Astrocyte (in vitro differentiated cells and primary cell): ENCODE results near the gene BSG. TPM values are rescaled to one million over a fixed set of nuclear protein-coding genes. Genes with fewer than 3 reads are reported as not detected.
A peak's percentile ranks its signal among the peaks of the same experiment; 100 is the strongest.

Source experiments
- DNase-seq: peaks from one replicate; pipeline ENCODE4 v3.0.0-alpha.2; 2010; ENCODE audit warnings: low read depth
- FAIRE-seq: peaks from 2 replicates; lab custom pipeline; 2011; peaks lifted over from hg19 to GRCh38; lab: Jason Lieb, UNC
- H2AFZ ChIP-seq: 2 replicates; pipeline ENCODE4 v1.6.0; 2012; ENCODE audit warnings: low read depth, low read length, inconsistent platforms
- H3K27ac ChIP-seq: 2 replicates; pipeline ENCODE4 v1.5.1; 2011; ENCODE audit warnings: low read depth, low read length, inconsistent platforms
- H3K27me3 ChIP-seq: 2 replicates; pipeline ENCODE4 v1.6.0; 2011; ENCODE audit warnings: low read length, inconsistent platforms; ENCODE audit not compliant: insufficient read depth
- H3K36me3 ChIP-seq: 2 replicates; pipeline ENCODE4 v1.5.1; 2011; ENCODE audit warnings: low read length, inconsistent platforms; ENCODE audit not compliant: insufficient read depth
- H3K4me1 ChIP-seq: 2 replicates; pipeline ENCODE4 v1.5.1; 2011; ENCODE audit warnings: low read length, inconsistent platforms; ENCODE audit not compliant: insufficient read depth
- H3K4me2 ChIP-seq: 2 replicates; pipeline ENCODE4 v1.6.0; 2012; ENCODE audit warnings: low read length, inconsistent platforms
- H3K4me3 ChIP-seq: 2 replicates; pipeline ENCODE4 v1.5.1; 2011; ENCODE audit warnings: low read depth, mild to moderate bottlenecking, low read length, inconsistent platforms; ENCODE audit not compliant: insufficient read depth
- H3K79me2 ChIP-seq: 2 replicates; pipeline ENCODE4 v1.6.0; 2012; ENCODE audit warnings: mild to moderate bottlenecking, low read length, inconsistent platforms; ENCODE audit not compliant: insufficient read depth
- H3K9ac ChIP-seq: 2 replicates; pipeline ENCODE4 v1.6.0; 2012; ENCODE audit warnings: mild to moderate bottlenecking, low read length, inconsistent platforms
- H3K9me3 ChIP-seq: 2 replicates; pipeline ENCODE4 v1.5.1; 2012; ENCODE audit warnings: low read depth, mild to moderate bottlenecking, low read length, inconsistent platforms; ENCODE audit not compliant: insufficient read depth
- H4K20me1 ChIP-seq: 2 replicates; pipeline ENCODE4 v1.6.0; 2012; ENCODE audit warnings: low read length, inconsistent platforms; ENCODE audit not compliant: insufficient read depth
- H3K27ac Mint-ChIP-seq: one replicate; pipeline ENCODE4 v1.8.0; 2021; ENCODE audit warnings: mild to moderate bottlenecking, mixed read lengths; ENCODE audit not compliant: unreplicated experiment
- H3K27me3 Mint-ChIP-seq: one replicate; pipeline ENCODE4 v1.8.0; 2021; ENCODE audit warnings: low read depth, mixed read lengths; ENCODE audit not compliant: unreplicated experiment
- H3K36me3 Mint-ChIP-seq: one replicate; pipeline ENCODE4 v1.8.0; 2021; ENCODE audit warnings: low read depth, mixed read lengths; ENCODE audit not compliant: unreplicated experiment
- H3K4me1 Mint-ChIP-seq: one replicate; pipeline ENCODE4 v1.8.0; 2021; ENCODE audit warnings: low read depth, mixed read lengths; ENCODE audit not compliant: unreplicated experiment
- H3K4me3 Mint-ChIP-seq: one replicate; pipeline ENCODE4 v1.8.0; 2021; ENCODE audit warnings: mild to moderate bottlenecking, moderate library complexity, mixed read lengths; ENCODE audit not compliant: unreplicated experiment
- H3K9me3 Mint-ChIP-seq: one replicate; pipeline ENCODE4 v1.8.0; 2021; ENCODE audit warnings: mild to moderate bottlenecking, mixed read lengths; ENCODE audit not compliant: unreplicated experiment
- EZH2 ChIP-seq: IDR thresholded peaks from 2 replicates; pipeline ENCODE4 v1.6.1; 2012; ENCODE audit warnings: mild to moderate bottlenecking, low read length, inconsistent platforms; ENCODE audit not compliant: insufficient read depth
- total RNA-seq: library from RNA; stranded (reverse); gene quantifications from 2 replicates; pipeline ENCODE4 v1.2.1, GENCODE V29; 2021
- TF ChIP-seq, protein P1 (sequence below): IDR thresholded peaks from 2 replicates; pipeline ENCODE4 v1.5.1; 2011; ENCODE audit warnings: low read depth, mild to moderate bottlenecking, inconsistent platforms, low read length, moderate library complexity; ENCODE audit not compliant: insufficient read depth

Gene BSG
- total RNA-seq, 1 donor from 2014 or later, result 807 TPM

DNA sequence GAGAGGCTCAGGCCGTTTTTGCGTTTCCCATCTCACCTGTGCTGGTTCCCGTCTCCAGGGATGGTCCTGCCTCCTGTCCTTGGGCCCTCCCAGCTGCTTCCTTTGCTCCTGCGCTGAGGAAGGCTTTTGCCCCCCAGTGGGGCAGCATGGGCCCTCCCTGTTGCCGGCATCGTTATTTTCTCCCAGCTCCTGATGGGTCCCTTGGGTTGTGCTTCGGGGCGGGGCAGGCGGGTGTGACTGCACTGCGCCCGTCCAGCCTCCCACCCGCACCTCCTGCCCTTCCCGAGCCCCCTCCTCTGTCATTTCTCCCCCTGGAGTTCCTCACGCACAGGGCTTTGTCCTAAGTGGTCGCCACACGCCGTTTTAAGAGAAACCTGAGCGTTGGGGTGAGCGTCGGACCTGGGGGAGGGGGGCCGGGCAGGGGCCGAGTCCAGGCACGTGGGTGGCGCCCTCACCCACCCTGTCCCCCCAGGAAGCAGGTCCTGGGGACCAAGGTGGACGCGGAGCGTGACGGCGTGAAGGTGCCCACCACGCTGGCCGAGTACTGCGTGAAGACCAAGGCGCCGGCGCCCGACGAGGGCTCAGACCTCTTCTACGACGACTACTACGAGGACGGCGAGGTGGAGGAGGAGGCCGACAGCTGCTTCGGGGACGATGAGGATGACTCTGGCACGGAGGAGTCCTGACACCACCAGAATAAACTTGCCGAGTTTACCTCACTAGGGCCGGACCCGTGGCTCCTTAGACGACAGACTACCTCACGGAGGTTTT lies 31.3 kb upstream of the BSG start:
- Mint-ChIP-seq H3K27me3 (no peaks in the 10 kb centered on the region), H3K4me3 (no peak overlapping the region), H3K9me3 (no peaks in the 10 kb centered on the region), H3K4me1 (no peaks in the 10 kb centered on the region), H3K36me3 (peaks cover 2% of the 10 kb centered on the region), H3K27ac (no peak overlapping the region)
- Histone ChIP-seq H3K4me1 (no peaks in the 10 kb centered on the region), H3K9me3 (no peaks in the 10 kb centered on the region), H3K36me3 (no peaks in the 10 kb centered on the region), H2AFZ (no peak overlapping the region), H4K20me1 (peaks cover 38% of the 10 kb centered on the region), H3K4me3 (no peak overlapping the region), H3K27ac (no peak overlapping the region), H3K79me2 (peaks cover 23% of the 10 kb centered on the region), H3K4me2 (no peak overlapping the region), H3K27me3 (no peaks in the 10 kb centered on the region), H3K9ac (no peak overlapping the region)
- FAIRE-seq, result no peak
- no peak for TF ChIP-seq EZH2
- TF ChIP-seq, protein P1, sequence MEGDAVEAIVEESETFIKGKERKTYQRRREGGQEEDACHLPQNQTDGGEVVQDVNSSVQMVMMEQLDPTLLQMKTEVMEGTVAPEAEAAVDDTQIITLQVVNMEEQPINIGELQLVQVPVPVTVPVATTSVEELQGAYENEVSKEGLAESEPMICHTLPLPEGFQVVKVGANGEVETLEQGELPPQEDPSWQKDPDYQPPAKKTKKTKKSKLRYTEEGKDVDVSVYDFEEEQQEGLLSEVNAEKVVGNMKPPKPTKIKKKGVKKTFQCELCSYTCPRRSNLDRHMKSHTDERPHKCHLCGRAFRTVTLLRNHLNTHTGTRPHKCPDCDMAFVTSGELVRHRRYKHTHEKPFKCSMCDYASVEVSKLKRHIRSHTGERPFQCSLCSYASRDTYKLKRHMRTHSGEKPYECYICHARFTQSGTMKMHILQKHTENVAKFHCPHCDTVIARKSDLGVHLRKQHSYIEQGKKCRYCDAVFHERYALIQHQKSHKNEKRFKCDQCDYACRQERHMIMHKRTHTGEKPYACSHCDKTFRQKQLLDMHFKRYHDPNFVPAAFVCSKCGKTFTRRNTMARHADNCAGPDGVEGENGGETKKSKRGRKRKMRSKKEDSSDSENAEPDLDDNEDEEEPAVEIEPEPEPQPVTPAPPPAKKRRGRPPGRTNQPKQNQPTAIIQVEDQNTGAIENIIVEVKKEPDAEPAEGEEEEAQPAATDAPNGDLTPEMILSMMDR, result no peak
- no peak for DNase-seq

- Mint-ChIP-seq H3K27ac (peak overlapping the region; percentile 41), H3K27me3 (no peaks in the 10 kb centered on the region), H3K9me3 (no peaks in the 10 kb centered on the region), H3K4me3 (no peak overlapping the region), H3K36me3 (peaks cover 2% of the 10 kb centered on the region), H3K4me1 (no peaks in the 10 kb centered on the region)
- Histone ChIP-seq H3K4me1 (no peaks in the 10 kb centered on the region), H3K9ac (no peak overlapping the region), H4K20me1 (peaks cover 32% of the 10 kb centered on the region), H3K9me3 (no peaks in the 10 kb centered on the region), H3K79me2 (peaks cover 16% of the 10 kb centered on the region), H2AFZ (no peak overlapping the region), H3K4me3 (no peak overlapping the region), H3K27ac (no peak overlapping the region), H3K4me2 (no peak overlapping the region), H3K36me3 (no peaks in the 10 kb centered on the region), H3K27me3 (no peaks in the 10 kb centered on the region)
- FAIRE-seq (no peak), DNase-seq (no peak)
- TF ChIP-seq EZH2, result no peak
- TF ChIP-seq, protein P1, result no peak
Observed at GRCh38 chr19:541699-542098, 30.7 kb upstream of the BSG start.

- Histone ChIP-seq H3K4me2 (no peak overlapping the region), H3K4me3 (no peak overlapping the region), H3K27me3 (no peaks in the 10 kb centered on the region), H3K36me3 (no peaks in the 10 kb centered on the region), H2AFZ (no peak overlapping the region), H3K9me3 (no peaks in the 10 kb centered on the region), H3K79me2 (peaks cover 12% of the 10 kb centered on the region), H3K4me1 (no peaks in the 10 kb centered on the region), H3K9ac (no peak overlapping the region), H3K27ac (no peak overlapping the region), H4K20me1 (peaks cover 27% of the 10 kb centered on the region)
- no peak for DNase-seq
- no peak for FAIRE-seq
- H3K4me3 Mint-ChIP-seq, result no peak overlapping the region
- no peaks in the 10 kb centered on the region for H3K9me3 Mint-ChIP-seq
- H3K36me3 Mint-ChIP-seq, result peaks cover 2% of the 10 kb centered on the region
- TF ChIP-seq, protein P1, result no peak
- TF ChIP-seq EZH2, result no peak
- peak overlapping the region; percentile 41 for H3K27ac Mint-ChIP-seq
- H3K27me3 Mint-ChIP-seq, result no peaks in the 10 kb centered on the region
- H3K4me1 Mint-ChIP-seq, result no peaks in the 10 kb centered on the region
Observed at GRCh38 chr19:542173-542866, 30.1 kb upstream of the BSG start.
